NB4 (cell line): ENCODE data around the gene ID4.

ENCODE experiments used
- DNase-seq: peaks from one replicate; pipeline ENCODE4 v3.0.0; 2010; ENCODE audit warnings: low read depth
- H3K4me3 ChIP-seq: one replicate; pipeline ENCODE4 v1.5.1; 2011; ENCODE audit warnings: mild to moderate bottlenecking, low read depth, low read length, moderate library complexity
- CTCF ChIP-seq: IDR thresholded peaks from one replicate; pipeline ENCODE4 v1.5.1; 2012; ENCODE audit warnings: low read depth, low read length
- MAX ChIP-seq: IDR thresholded peaks from 2 replicates; pipeline ENCODE4 v1.6.1; 2011; ENCODE audit warnings: low read depth, low read length
- MYC ChIP-seq: IDR thresholded peaks from 2 replicates; pipeline ENCODE4 v1.6.1; 2011; ENCODE audit warnings: low read depth, low read length
- POLR2A ChIP-seq: IDR thresholded peaks from 2 replicates; pipeline ENCODE4 v1.6.1; 2011; ENCODE audit warnings: mild to moderate bottlenecking; ENCODE audit not compliant: insufficient read length; ENCODE audit errors: extremely low read depth

ID4 gene

DNA sequence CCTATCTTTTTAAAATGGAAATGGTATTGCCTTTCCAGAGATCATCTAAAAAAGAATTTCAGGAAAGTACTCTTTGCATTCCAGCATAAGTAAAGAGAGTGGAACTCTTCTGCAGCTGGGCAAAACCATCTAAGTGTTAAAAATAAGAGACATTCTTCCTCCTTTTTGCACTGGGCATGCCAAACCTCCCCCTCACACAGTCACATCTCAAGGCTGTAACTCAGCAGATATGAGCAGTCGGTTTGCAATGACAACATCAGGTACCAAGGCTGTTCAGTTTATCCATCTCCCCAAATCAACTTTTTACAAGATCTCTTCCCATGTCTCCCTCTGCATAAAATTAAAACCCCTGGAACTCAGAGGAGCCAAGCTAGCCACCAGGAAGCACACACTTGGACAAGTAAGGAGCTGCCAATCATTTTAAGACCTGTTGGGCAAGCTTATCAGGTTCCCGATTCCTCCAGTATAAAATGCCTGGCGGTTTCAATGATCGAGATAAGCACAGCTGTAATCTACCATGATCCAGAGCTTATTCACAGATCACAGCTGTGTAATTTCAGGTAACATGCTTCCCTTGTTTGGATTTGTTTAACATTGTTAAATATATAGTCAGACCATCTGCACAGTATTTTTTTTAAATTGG is 23.2 kb downstream of the ID4 start:
- no peak for DNase-seq
- TF ChIP-seq MYC = no peak
- no peak for TF ChIP-seq POLR2A
- TF ChIP-seq MAX = no peak
- no peak overlapping the region for H3K4me3 ChIP-seq

DNA sequence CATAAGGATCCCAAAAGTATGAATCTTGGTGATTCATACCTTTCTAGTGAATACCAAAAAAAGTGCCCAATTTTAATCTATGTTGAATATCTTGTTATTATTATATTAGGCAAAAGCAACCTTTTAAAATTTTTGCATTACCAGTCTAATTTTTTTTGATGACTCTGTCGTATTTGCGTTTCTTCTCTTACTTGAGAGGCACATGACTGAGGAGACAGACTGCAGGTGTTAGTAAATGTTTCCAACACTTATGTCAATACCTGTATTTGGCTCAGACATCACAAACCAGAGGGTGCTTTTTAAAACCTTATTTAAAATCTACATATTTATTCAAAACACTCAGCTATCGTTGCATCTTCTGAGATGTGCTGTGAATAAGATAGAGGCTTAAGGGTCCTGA is 27.1 kb downstream of the ID4 start:
- DNase-seq = no peak
- no peak for TF ChIP-seq MYC
- TF ChIP-seq POLR2A = no peak
- TF ChIP-seq CTCF = no peak
- TF ChIP-seq MAX = no peak
- no peak overlapping the region for H3K4me3 ChIP-seq

- no peak overlapping the region for H3K4me3 ChIP-seq
- TF ChIP-seq MYC (no peak), CTCF (no peak), MAX (no peak), POLR2A (no peak)
- DNase-seq = no peak
Observed at GRCh38 chr6:19865178-19865577, 28.0 kb downstream of the ID4 start.

GRCh38 chr6:19866173-19866984 is 29.2 kb downstream of the ID4 start:
- no peak for DNase-seq
- no peak overlapping the region for H3K4me3 ChIP-seq
- TF ChIP-seq POLR2A (no peak), MYC (no peak), MAX (no peak), CTCF (no peak)

- H3K4me3 ChIP-seq = no peak overlapping the region
- no peak for DNase-seq
- no peak for TF ChIP-seq MAX
- no peak for TF ChIP-seq CTCF
- TF ChIP-seq MYC = no peak
- TF ChIP-seq POLR2A = no peak
Observed at GRCh38 chr6:19866985-19867627, 29.9 kb downstream of the ID4 start.

DNA sequence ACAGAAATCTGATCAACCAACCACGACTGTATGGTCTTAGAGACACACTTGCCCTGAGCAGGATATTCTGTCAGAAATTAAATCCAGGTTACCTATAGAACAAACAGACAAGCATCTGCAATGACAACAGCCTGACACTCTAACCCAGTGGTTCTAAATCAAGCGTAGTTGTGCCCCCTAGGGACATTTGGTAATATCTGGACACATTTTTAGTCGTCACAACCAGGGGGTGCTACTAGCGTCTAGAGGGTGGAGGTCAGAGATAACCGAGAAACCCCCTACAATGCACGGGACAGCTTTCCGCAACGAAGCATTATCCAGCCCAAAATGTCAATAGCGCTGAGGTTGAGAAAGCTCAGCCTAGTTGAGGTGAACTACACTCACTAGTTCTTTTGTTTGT is 32.3 kb downstream of the ID4 start:
- TF ChIP-seq MAX = no peak
- DNase-seq = peak; percentile 31
- H3K4me3 ChIP-seq = no peak overlapping the region
